GM18868 (cell line): Measurements from ENCODE around the gene PCSK5.
"Not testable (repeated sequence)": the region's sequence is repeated elsewhere in the genome, so short reads cannot be mapped to it uniquely, and the experiment has no call there.

ENCODE experiments used
- ATAC-seq: cut with Tn5 transposase; IDR thresholded peaks from one replicate; pipeline ENCODE4 v1.9.1; 2021; ENCODE audit warnings: mild to moderate bottlenecking, moderate library complexity; ENCODE audit not compliant: unreplicated experiment

PCSK5 gene

GRCh38 chr9:75890472-75891276 lies at the start of gene PCSK5:
Gene PCSK5, plus strand, starts transcription at chr9:75890673. Its CDS starts 509 bp downstream, at chr9:75891182.
- ATAC-seq: peak; percentile 90

- no peak for ATAC-seq
Observed at GRCh38 chr9:75844321-75844720, 46.2 kb upstream of the PCSK5 start.

DNA sequence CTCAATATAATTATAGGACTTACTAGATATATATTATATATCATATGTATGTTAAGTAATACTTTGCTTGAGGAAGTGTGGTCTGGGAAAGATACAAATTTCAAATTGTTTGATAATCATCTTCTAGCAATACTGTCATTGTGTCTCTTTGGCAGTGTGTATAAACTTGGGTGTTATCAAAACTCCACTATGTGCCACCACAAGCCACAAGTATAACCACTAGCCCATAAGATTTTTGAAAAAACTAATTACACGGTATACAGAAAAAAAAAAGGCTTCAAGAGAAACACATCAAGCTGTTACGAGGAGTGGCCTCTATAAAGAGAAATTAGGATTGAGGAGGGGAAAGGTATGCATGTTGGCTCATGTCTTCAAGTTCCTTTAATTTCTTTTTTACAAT lies 44.7 kb upstream of the PCSK5 start:
- no peak for ATAC-seq

DNA sequence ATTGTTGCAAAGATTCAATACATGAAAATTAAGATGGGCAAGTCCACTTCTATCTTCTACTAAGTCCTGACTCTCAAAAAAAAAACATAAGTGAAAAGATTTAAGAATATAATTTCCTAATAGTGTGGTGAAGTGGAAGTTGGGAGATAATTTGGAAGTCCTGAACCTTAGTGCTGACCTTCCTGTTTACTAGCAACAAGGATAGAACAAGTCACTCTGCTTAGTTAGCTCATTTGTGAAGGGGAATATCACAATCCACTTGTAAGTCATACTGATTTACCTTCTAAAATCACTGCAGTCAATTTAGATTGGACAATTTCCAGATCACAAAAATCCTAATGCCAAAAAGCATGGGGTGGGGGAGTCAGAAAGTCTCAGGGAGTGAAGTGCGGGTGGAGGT lies 43.4 kb upstream of the PCSK5 start:
- no peak for ATAC-seq

- no peak for ATAC-seq
Observed at GRCh38 chr9:75850459-75851200, 39.8 kb upstream of the PCSK5 start.

GRCh38 chr9:75851917-75852316 lies 38.6 kb upstream of the PCSK5 start:
- no peak for ATAC-seq

- no peak for ATAC-seq
Observed at GRCh38 chr9:75852746-75853145, 37.7 kb upstream of the PCSK5 start.

GRCh38 chr9:75855509-75855908 lies 35.0 kb upstream of the PCSK5 start:
- ATAC-seq: peak; percentile 39

DNA sequence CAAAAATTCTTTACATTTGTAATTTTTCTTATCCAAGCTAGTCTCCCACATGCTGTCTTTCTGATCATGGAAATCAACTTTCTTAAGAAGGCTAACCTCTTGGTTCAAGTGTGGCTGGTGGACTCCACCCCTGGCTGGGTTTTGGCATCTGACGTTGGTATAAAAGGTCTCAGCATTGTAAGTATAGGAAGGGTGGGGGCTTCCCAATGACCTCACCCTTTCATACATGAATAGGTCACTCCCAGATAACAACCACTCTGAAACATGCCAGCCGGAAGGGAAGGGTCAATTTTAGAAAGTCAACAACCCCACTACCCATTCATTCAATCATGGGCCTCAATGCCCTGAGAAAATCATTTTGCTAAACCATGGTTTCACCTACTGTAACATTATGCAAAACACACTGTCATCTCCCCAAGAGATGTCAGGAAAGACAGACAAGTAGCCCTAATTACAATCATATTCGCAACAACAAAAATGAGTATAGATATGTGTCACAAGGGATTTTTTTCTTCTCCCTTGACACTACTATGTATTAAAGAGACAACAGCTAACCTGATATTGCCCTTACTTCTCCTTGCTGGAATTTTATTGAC lies 31.9 kb upstream of the PCSK5 start:
- peak; percentile 78 for ATAC-seq

GRCh38 chr9:75864266-75864665 lies 26.2 kb upstream of the PCSK5 start:
- ATAC-seq: no peak

DNA sequence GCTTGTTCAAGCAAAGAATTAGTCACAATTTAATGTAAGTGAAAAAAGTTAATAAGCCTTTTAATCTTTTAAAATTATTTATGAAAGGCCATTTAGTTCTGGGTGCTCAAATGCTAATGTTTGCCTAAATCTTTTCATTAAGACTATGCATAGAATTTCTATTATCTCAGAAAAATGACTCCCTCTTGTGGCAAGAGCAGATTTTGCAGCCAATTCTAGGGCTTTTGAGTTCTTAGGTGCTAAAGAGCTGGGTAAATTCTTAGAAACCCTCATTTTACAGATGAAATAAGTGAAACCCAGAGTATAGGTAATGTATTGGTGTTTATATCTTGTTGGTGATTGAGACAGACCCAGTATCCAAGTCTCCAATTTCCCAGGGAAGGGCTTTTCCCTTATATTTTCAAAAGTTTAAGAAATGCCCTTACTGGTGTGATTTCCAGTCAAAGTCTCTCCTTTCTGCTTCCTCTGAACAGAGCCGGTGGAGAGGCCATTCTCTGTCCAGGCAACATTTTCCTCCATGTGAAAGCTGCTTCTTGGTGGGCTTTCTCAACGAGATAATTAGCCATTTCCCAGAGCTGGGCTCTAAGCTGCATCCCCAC lies 24.1 kb upstream of the PCSK5 start:
- peak; percentile 77 for ATAC-seq

GRCh38 chr9:75868526-75868925 lies 21.9 kb upstream of the PCSK5 start:
- ATAC-seq: not testable (repeated sequence)

DNA sequence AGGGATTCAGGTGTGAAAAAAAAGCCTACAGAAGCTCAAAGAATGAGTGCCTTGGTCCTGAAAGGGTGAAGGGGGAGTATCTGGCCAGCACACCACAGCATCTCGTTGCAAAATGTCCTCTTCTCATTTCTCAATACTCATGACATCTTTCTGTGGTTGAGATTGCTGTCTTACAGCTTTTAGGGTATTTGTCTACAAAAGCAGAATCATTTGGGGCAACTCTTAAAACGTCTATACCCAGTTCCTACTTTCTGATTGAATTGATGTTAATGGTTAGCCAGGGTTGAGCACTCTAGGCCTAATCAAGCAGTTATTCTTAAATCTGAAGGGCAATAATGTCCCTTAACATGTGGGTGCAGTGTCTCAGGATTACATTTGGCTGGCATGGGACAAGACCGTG lies 21.2 kb upstream of the PCSK5 start:
- ATAC-seq: no peak

DNA sequence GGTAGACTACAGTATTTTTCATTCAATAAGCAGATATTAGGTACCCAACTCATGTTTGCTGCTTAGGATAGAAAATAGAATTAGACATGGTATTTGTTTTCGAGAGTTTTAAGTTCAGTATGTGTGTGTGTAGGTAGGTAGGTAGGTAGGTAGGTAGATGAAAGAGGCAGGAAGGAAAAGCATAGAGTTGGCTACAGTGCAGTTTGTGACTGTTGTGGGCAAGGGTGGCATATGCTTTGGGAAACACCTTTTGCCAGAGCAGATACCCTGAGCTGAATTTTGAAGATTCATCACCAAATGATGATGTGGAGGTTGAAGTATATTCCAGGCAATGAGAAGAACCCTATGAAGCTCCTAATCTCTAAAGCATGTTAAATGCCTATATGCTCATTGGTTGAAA lies 20.0 kb upstream of the PCSK5 start:
- no peak for ATAC-seq

- ATAC-seq: no peak
Observed at GRCh38 chr9:75871624-75872023, 18.8 kb upstream of the PCSK5 start.

DNA sequence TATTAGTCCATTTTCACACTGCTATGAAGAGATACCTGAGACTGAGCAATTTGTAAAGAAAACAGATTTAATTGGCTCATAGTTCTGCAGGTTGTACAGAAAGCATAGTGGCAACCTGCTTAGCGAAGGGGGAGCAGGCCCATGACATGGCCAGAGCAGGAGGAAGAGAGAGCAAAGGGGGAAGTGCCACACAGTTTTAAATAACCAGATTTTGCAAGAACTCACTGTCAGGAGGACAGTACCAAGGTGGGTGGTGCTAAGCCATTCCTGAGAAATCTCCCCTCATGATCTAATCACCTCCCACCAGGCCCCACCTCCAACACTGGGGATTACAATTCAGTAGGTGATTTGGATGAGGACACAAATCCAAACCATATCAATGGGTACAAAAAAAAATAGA lies 16.8 kb upstream of the PCSK5 start:
- ATAC-seq: no peak

GRCh38 chr9:75876999-75877640 lies 13.4 kb upstream of the PCSK5 start:
- ATAC-seq: no peak

DNA sequence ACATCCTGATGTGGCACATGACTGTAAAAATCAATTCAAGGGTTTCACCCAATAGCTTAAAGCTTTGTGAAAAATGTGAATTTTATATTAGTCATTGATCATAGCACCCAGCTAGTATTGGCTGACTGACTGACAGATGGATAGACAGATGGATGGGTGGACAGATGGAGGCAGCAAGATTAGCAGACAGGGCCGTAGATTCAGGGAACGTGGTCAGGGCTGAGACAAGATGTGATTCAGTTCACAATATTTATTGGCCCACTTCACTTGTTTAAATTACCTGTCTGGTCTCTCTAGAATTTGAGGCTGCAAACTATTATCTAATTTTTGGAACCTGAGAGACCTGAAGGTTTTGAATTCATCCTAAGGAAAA lies 12.0 kb upstream of the PCSK5 start:
- no peak for ATAC-seq

DNA sequence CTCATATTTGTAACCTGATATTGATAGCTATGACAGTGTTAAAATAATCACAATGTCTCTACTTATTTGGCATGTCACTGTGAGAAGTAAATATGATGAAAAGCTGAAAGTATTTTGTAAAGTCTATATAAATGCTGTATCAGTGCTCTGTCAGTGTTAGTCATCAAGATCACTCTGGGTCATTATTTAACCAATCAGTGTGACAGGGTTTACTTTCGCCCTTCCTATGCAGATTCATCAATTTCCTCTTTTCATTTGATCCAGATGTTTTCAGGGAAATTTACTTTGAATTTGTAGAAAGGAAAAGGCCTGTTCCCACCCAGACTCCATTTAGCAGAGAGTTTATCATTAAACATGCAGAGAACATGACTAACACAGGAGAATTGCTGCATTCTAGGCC lies 9.9 kb upstream of the PCSK5 start:
- ATAC-seq: no peak

DNA sequence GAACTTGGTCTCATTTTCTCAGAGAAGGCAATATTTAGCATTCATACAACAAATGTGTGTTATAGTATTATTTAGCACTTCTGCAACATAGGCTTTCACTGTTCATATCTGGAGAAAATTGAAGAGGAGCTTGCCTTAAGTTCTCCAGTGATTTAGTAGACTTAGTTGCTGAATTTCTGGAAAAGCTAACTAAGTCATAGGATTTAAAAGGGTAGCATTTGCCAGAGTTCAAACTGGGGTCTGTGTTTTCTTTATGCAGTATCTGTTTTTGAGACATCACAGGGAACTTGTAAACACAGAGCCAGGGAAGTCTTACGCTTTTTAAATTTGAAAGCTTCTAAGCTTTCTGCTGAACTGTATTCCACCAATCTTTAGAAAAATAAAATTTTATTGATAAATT lies 8.7 kb upstream of the PCSK5 start:
- no peak for ATAC-seq

- no peak for ATAC-seq
Observed at GRCh38 chr9:75885652-75886051, 4.8 kb upstream of the PCSK5 start.
